HG03432 (cell line): ENCODE data around the gene MYBBP1A.
"Not testable (repeated sequence)": the region's sequence is repeated elsewhere in the genome, so short reads cannot be mapped to it uniquely, and the experiment has no call there.

Experiments
- ATAC-seq: cut with Tn5 transposase; IDR thresholded peaks from one replicate; pipeline ENCODE4 v1.9.1; 2021; ENCODE audit warnings: mild to moderate bottlenecking, moderate library complexity; ENCODE audit not compliant: unreplicated experiment

Gene MYBBP1A

DNA sequence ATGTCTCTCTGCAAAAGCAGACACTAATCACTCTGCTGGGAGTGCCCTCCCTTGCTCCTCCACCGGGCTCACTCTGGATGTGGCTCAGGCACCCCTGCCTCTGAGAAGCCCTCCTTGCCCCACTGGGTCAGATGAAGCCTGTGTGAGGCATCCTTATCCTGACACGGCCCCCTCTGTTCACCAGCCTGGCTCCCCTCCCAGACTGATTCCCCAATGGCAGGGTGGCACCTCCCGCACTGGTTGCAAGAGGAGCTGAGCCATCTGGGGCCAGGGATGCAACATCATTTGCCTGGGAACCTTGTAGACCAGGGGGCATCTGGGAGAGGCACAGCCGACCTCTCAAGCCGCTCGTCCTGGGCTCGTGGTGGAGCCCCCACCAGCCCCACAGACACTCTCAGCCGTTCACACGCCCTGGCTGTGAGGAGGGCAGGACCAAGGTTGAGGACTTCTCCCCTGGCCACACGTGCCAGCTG lies 35.8 kb upstream of the MYBBP1A start:
- no peak for ATAC-seq

DNA sequence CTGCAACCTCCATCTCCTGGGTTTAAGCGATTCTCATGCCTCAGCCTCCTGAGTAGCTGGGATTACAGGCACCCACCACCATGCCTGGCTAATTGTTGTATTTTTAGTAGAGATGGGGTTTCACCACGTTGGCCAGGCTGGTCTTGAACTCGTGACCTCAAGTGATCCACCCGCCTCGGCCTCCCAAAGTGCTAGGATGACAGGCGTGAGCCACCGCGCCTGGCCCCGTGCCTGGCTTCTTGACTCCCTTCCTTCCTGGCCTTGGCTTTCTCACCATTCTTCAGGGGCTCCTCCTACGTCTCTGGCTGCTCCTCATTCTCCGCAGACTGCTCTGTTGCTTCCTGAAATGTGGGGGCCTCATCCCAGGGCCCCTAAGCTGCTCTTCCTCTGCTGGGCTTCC lies 34.9 kb upstream of the MYBBP1A start:
- not testable (repeated sequence) for ATAC-seq

DNA sequence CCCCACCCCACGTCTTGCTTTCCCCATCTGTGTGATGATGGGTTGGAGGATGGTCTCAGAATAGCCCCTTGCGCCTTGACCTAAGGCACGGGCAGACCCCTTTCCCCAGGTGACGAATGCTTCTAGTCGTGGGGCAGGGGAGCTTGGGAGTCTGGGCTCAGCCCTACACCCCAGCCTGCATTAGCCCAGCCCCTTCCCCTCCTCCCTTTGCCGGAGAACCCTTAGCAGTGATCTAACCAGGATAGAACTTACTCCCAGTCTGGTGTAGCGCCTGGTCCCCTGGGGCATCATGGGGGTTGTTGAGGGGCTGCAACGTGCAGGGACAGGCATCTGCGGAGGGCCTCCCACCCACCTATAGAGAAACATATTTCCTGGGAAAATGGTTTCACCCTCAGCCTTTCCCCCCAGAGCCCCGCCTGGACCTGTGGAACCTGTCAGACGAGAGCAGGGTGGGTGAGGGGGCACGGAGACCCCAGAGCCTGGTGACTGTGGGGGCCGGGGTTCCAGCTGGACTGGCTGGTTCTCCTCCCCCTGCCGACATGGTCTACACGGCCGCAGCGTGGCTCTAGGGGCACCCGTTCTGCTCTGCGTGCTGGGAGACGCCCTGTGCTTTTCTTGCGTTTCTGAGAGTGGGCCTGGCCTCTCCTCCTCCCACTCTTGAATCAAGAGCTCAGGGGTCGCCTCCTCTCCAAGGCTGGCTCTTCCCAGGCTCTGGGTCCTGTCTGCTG lies 33.9 kb upstream of the MYBBP1A start:
- ATAC-seq: no peak

DNA sequence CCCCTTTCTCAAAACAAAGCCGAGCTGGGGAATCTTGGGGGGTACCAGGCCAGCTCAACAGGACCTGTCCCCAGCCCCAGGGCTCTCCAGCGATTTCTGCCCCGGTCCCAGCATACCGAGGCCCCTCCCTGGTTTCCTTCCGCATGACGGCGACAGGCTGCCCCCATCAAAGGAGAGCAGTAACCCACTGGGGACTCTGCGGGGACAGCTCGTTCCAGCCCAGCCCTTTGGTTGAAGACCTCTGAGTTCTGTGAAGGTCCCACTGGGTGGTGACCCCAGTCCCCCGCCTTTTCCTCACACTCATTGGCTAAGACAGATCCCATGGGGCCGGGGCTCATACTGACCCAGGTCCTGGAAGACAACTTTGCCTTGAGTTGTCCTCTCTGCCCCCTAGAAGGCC lies 33.2 kb upstream of the MYBBP1A start:
- ATAC-seq: no peak

DNA sequence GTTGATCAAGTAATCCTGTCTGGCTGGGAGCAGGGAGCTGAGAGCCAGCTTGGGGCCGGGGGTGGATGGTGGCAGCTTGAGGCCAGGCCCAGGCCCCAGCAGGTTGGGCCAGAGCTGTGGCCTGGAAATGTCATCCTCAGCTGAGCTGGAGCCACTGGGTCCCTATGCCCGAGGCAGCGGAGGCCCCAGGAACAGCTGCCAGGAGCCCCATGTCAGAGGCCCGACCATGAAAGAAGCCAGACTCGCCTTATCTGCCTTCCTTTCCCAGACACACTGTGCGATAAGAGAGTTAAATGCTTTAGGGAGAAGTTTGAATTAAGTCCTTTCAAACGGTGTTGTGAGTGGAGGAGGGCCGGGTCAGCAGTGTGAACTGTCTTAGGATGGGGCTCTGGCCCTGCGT lies 32.6 kb upstream of the MYBBP1A start:
- no peak for ATAC-seq

DNA sequence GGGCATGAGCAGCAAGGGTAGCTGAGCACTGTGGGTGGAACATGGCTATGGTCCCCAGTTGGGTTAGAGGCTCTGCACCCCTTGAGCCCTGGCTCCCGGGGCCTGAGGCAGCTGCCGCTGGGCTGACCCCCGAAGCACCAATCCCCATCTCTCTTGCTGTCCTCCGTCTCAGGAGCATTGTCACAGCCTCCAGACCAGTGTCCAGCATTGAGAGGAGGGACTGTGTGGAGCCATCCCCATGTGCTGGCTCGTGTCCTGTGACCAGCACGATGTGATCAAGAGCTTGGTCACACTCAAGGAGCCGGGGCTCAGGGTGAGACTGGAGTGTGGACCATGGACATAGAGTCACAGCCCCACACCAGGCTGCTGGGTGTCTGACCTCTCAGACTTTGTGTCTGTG lies 32.0 kb upstream of the MYBBP1A start:
- no peak for ATAC-seq

DNA sequence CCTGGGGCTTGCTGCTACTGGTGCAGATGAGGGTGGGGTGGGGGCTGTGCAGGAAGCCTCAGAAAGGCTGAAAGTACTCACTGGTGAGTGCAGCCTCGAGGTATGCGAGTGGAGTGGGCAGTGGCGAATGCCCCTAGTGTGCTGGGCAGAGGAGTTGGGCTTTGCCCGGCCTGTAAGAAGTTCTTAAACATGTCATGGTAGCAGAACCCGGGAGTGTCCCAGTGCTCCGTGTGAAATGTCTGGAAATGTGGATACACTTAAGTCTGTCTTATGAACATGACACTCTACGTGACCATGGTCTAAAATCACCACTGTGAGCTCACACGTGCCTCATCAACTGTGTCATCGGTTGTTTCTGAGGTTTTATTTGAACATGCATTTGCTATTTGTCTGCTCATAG lies 30.9 kb upstream of the MYBBP1A start:
- ATAC-seq: no peak

DNA sequence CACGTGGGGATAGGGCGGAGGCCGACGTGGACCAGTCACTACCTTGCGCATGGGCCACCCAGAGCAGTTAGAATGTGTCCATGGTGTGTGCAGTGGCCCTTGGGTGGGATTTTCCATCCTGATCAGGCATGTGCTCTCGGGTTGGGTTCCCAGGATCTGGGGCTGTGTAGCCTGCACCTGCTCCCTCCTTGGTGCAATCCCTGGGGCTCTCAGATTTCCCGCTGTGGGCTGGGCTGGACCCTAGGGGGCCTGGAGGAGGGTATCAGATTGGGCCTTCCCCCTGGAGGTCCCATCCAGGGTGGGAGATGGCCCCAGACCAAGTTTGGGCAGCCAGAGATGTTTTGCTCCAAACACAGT lies 30.4 kb upstream of the MYBBP1A start:
- ATAC-seq: no peak

DNA sequence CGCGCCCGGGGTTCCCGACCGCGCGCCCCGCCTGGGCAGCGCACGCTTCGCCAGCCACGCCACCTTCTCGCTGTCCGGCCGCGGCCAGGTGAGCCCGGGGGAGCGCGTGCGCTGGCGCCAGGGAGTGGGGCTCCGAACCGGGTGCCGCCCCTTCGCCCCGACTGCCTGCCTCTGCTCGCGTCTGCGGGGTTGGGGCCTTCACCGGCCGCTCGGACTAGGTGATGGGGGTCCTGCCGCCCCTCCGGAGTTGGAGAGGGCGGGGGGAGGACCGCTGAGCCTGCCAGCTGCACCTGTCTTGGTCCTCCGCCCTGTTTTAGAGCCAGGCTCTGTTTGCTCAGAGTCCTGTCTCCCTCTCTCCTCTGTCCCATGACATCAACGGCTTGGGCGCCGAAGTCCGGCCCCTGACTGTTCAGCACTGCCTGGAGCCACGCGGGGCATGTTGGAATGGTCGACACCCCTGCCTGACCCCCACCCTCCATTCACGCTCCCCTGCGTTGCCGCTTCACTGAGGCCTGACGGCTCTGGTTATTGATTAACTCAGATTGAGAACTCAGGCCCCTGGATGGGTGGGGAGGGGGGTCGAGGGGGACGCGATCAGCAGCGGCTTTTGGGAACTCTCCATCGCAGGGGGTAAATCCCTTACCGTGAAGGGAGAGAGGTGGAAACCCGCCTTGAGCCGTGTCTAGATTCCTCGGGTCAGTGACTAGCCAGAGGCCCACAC lies 29.9 kb upstream of the MYBBP1A start:
- ATAC-seq: no peak

DNA sequence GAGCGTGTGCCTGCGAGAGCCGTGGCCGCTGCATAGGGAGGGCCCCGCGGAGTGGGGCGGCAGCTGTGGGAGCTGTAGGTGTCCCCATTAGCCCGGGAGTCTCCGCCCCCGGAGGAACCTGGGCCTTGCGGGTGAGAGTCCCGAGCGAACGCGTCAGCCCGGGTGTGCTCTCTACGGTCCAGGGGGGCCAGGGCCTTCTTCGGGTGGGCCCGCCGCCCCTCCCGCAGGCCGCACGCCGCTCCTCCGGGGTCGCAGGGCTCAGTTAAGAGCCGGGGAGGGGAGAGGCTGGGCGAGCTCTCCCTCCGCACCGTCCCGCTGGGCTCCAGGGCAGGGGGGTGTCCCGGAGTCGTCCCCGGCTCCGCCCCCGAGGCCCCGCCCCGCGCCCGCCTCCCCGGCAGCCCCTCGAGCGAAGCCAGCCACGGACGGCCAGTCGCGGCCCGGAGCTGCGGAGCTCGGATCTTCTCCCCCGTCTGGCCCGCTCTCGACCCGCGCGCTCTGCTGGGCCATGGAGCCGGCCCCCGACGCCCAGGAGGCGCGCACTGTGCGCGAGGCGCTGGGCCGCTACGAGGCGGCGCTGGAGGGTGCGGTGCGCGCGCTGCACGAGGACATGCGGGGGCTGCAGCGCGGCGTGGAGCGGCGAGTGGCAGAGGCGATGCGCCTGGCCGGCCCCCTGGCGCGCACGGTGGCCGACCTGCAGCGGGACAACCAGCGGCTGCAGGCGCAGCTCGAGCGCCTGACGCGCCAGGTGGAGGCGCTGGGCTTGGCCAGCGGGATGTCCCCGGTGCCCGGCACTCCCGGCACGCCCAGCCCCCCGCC lies 29.1 kb upstream of the MYBBP1A start, which contains the start of gene SMTNL2:
SMTNL2 (plus strand) TSS at position 429 of the 816 bp plus-strand sequence; CDS start at position 506, 77 bp downstream.
- no peak for ATAC-seq

DNA sequence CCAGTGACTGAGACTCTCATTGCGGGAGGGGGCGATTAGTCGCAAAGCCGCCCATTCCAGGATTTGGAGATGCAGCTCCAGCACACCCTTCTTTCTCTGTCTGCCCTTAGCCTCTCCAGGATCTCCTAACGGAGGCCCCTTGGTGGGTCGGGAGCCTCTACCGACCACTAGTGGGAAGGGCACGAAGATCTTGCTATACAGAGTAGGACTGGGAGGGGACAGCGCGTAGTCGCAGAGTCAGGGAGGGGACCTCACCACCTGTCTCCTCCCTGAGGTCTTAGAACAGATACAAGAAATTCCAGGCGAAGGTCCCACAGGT lies 28.6 kb upstream of the MYBBP1A start:
- no peak for ATAC-seq

DNA sequence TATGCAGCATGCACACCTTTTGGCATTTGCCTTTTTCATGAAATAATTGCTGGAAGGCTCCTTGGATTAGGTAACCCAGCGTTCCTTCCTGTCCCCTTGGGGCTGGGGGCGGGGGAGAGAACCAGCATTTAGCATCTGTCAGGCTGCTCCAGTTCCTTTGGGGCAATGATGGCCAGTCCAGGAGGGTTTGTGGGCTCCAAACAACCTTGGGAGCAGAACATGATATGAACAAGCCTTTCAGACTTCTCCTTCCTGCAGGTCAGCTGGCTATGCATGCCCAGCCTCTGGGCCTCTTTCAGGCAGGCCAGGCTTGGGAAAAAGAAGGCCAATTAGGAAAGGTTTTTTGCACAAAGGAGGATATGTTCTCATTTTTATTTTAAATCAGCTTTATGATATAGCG lies 28.0 kb upstream of the MYBBP1A start:
- no peak for ATAC-seq

DNA sequence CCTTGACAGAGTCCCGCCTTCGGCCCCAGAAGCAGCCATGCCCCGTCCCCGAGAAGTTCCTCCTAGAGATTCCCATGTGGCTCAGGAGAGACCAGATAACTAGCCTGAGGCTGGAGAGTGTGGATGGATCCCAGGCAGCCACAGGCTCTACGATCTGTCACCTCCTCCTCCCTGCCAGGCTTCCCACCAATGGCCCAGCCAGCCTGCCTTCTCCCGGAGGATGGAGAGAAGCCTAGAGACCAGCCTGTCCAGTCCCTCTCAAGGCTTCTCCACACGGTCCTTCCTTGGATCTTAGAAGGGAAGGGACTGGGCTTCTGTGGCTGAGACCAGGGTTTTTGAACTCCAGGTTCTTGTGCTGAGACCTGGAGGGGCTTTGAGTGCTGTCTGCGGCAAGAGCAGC lies 27.5 kb upstream of the MYBBP1A start:
- ATAC-seq: no peak

DNA sequence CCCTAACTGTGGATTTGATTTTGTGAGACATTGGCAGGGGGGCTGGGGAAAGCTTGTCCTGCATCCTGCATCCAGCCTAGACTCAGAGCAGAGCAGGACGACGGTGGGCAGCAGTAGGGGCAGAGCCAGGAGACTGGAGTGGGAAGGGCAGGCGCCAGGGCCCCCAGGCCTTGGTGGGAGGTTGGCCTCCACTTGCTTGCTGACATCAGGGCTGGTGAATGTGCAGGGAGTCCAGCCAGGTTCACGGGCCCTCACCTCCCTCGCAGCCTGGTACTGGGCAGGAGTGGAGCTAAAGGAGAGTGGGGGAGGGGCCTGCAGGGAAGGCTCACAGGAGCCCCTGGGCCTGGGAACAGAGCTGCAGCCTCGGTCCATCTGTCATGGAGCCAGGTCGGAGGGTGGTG lies 26.9 kb upstream of the MYBBP1A start:
- ATAC-seq: no peak

DNA sequence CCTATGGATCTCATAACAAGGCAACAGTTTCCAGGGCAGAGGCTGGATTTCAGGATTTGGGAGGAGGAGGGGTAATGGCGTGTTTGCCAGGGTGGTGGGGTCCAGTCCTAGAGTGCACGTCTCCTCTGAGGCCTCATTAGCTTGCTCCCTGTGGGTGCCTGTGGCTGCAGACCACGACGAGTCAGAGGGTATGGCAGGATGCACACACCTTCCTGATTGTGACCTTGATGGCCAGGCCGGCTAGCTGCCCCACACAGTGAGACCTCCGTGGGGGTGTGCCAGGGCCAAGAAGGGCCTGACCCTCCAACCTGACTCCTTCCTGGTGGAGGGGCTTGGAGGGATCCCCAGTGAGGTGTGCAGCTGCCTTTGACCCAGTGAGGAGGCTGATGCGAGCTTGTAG lies 25.1 kb upstream of the MYBBP1A start:
- no peak for ATAC-seq

DNA sequence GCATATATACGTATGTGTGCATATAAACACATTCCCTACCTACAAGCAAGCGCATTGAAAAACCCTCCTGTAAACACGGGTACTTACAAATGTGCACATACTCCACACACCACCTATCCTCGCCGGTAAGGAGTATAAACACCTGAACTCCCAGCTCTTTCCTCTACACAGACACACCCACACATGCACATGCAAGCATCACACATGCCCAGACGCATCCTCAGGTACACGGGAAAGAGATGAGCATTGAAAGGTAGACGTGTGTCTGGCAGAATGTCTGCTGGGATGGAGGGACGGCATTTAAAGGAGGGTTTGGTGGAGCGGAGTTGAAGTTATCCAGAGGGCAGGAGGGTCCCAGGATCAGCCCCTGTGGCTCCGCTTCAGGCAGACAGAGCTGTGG lies 24.5 kb upstream of the MYBBP1A start:
- ATAC-seq: no peak

DNA sequence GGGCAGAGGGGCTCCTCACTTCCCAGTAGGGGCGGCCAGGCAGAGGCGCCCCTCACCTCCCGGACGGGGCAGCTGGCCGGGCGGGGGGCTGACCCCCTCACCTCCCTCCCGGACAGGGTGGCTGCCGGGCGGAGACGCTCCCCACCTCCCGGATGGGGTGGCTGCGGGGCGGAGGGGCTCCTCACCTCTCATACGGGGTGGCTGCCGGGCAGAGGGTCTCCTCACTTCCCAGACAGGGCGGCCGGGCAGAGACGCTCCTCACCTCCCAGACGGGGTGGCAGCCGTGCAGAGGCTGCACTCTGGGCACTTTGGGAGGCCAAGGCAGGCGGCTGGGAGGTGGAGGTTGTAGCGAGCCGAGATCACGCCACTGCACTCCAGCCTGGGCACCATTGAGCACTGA lies 23.2 kb upstream of the MYBBP1A start:
- ATAC-seq: not testable (repeated sequence)

DNA sequence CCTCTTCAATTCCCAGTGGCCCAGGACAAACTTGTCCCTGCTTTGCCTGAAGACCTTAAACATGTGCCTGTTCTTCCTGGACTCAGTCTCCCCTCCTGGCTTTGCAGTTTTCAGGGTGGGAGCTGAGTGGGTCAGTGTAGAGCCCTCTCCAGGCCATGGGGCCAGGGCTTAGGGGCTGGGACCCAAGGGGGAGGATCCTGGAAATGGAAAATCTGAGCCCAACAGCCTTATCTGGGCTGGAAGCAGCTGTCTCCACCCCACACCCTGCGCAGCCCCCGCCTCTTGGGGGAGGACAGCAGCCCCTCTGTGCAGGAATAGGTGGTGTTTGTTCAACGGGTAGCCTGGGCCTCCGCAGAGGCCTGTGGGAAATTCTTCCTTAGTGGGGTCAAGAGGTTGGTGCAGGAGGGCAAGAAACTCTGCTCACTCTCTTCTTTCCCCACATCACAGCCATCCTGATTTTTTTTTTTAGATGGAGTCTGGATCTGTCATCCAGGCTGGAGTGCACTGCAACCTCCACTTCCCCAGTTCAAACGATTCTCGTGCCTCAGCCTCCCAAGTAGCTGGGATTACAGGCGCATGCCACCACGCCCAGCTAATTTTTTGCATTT lies 22.3 kb upstream of the MYBBP1A start:
- ATAC-seq: no peak

DNA sequence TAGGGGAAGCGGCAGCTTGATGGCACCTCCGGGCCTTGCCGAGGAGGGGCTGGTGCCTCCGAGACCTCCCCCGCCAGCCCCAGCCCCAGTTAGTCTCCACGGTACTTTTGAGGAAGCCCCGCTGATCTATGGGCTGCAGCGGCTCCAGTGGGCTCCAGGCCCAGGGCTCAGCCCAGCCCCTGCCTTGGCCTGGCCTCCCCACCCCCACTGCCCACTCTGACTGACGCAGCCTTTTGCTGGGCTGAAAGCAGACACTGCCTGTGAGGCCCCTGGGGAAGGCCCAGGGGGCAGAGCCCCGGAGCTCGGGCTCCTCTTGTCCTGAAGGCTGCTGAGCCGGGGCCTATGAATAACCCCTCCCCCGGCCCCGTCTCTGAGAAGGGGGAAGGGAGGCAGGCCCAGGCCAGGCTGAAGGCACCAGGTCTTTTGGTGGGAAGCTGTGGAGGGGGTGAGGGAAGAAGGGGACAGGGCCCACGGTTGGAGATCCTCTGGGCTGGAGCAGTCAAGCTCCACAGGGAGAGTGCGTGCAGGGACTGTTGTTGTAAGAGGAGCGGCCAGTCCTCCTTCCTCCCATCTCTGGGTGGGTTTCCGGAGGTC lies 21.6 kb upstream of the MYBBP1A start:
- ATAC-seq: no peak

DNA sequence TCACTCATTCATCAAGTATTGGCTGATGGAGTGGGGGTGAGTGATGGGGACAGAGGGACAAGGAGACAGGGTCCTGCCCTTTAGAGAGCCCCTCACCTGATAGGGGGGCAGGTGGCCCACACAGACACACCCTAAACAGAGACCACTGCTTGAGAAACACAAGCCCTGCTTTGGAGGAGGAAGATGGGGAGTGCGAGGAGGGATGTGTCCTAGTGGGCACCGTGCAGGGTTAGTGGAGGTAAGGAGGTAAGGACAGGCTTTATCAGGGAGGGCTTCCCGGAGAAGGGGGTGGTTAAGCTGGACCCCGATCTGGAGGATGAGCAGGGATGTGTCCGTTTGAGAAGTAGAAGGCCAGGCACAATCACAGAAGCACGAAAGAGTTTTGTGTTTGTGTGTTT lies 21.0 kb upstream of the MYBBP1A start:
- ATAC-seq: no peak

DNA sequence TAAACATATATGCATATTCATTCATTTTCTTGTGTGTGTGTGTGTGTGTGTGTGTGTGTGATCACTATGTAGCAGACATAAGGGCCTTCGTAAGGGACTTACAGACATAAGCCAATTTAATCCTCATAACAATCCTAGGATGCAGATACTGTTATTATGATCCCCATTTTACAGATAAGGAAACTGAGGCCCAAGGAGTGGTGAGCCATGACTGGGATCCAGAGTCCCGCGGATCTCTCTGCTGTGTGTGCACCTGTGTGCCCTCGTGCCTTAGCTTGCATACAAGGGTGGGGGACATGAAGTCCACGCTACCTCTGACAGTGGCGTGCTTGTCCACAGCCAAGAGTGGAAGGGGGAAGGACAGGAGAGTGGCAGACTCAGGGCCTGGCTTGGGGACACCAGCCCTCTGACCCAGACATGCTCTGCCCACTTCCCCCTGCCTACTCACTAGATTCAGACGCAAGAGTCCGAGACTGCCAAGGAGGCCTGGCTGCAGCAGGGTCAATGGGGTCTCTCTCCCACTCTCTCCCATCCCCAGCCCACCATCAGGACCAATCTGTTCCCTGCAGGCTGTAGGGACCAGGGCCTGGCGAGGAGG lies 19.4 kb upstream of the MYBBP1A start:
- ATAC-seq: no peak
